ENCODE data around the gene LARGE1. TPM values are rescaled to one million over a fixed set of nuclear protein-coding genes. Genes with fewer than 3 reads are reported as not detected.

The LARGE1 gene
- total and polyA plus RNA-seq, 2 donors (not counting 1 experiment from before 2014, with no cell fraction given) = 14.1 to 19.2 TPM

DNA sequence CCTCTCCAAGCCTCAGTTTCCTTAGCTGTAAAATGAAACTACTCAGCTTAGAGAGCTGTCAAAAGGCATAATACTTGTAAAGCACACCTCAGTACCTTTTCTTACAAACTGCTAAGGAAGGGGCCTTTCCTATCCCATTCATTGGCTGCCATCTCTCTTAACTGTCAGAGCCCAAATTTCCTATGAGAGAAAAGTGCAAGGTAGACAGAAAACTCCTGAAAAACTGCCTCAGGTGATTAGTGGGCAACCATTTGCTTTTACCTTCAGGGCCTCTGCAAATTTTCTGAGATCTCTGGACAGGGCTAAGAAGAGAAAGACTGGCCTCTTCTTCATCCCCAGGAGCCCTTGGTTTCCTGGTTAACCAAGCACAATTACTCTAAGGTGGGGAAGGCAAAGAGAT lies 13.8 kb downstream of the LARGE1 start:
- no peak overlapping the region for H2AFZ ChIP-seq (ENCODE audit: low read length)
- no peaks in the 10 kb centered on the region for H3K4me1 ChIP-seq (ENCODE audit: control insufficient read depth, extremely low read depth, insufficient read depth, low read length)
- H3K9me3 ChIP-seq (ENCODE audit: control insufficient read depth, insufficient read depth, low read depth, low read length) = no peaks in the 10 kb centered on the region
- H4K20me1 ChIP-seq (ENCODE audit: control insufficient read depth, extremely low read depth, insufficient read depth, low read length) = no peaks in the 10 kb centered on the region
- no peak for DNase-seq (ENCODE audit: low read depth in 2 of 2)
- TF ChIP-seq EZH2 (IDR thresholded peaks at IDR 0.05; ENCODE audit: low read length, missing control alignments) (no peak), CTCF (conservative IDR thresholded peaks at IDR 0.05 in 1 of 2, IDR thresholded peaks at IDR 0.05 in 1 of 2; ENCODE audit: low read depth in 1 of 2, low read length in 2 of 2) (no peak)
- no peak overlapping the region for H3K4me3 ChIP-seq (replicated peaks in 1 of 4; ENCODE audit: control extremely low read depth in 1 of 4, insufficient read depth in 1 of 4, low read depth in 3 of 4, low read length in 4 of 4)
- H3K27me3 ChIP-seq (ENCODE audit: control insufficient read depth, insufficient read depth, low read length) = no peaks in the 10 kb centered on the region
- no peak overlapping the region for H3K27ac ChIP-seq (ENCODE audit: insufficient read depth, low read length)
- no peak overlapping the region for H3K9ac ChIP-seq (ENCODE audit: insufficient read depth, low read length)
- no peak overlapping the region for H3K4me2 ChIP-seq (ENCODE audit: extremely low read depth, insufficient read depth, low read length)
- H3K79me2 ChIP-seq (ENCODE audit: control insufficient read depth, insufficient read depth, low read length) = no peaks in the 10 kb centered on the region
- no peaks in the 10 kb centered on the region for H3K36me3 ChIP-seq (ENCODE audit: control insufficient read depth, insufficient read depth, low read length)

DNA sequence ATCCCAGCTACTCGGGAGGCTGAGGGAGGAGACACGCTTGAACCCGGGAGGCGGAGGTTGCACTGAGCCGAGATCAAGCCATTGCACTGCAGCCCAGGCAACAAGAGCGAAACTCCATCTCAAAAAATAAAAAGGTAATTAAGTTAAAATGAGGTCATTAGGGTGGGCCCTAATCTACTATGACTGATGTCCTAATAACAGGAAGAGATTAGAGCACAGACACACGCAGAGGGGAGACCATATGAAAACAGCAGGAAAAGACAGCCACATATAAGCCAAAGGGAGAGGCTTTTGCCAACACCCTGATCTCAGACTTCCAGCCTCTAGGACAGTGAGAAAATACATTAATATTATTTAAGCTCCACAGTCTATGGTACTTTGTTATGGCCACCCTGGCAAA lies 17.3 kb downstream of the LARGE1 start:
- H3K79me2 ChIP-seq (ENCODE audit: control insufficient read depth, insufficient read depth, low read length) = no peaks in the 10 kb centered on the region
- no peak overlapping the region for H3K4me2 ChIP-seq (ENCODE audit: extremely low read depth, insufficient read depth, low read length)

GRCh38 chr22:33902073-33902472 lies 18.2 kb downstream of the LARGE1 start:
- H3K4me1 ChIP-seq (ENCODE audit: control insufficient read depth, extremely low read depth, insufficient read depth, low read length) = no peaks in the 10 kb centered on the region
- H3K36me3 ChIP-seq (ENCODE audit: control insufficient read depth, insufficient read depth, low read length) = no peaks in the 10 kb centered on the region
- DNase-seq (ENCODE audit: low read depth in 2 of 2) = no peak
- H3K9me3 ChIP-seq (ENCODE audit: control insufficient read depth, insufficient read depth, low read depth, low read length) = no peaks in the 10 kb centered on the region
- H3K4me2 ChIP-seq (ENCODE audit: extremely low read depth, insufficient read depth, low read length) = no peak overlapping the region
- no peaks in the 10 kb centered on the region for H3K79me2 ChIP-seq (ENCODE audit: control insufficient read depth, insufficient read depth, low read length)
- no peaks in the 10 kb centered on the region for H4K20me1 ChIP-seq (ENCODE audit: control insufficient read depth, extremely low read depth, insufficient read depth, low read length)
- no peak for TF ChIP-seq CTCF (conservative IDR thresholded peaks at IDR 0.05 in 1 of 2, IDR thresholded peaks at IDR 0.05 in 1 of 2; ENCODE audit: low read depth in 1 of 2, low read length in 2 of 2)
- no peak for TF ChIP-seq EZH2 (IDR thresholded peaks at IDR 0.05; ENCODE audit: low read length, missing control alignments)
- H3K4me3 ChIP-seq (replicated peaks in 1 of 4; ENCODE audit: control extremely low read depth in 1 of 4, insufficient read depth in 1 of 4, low read depth in 3 of 4, low read length in 4 of 4) = no peak overlapping the region
- H2AFZ ChIP-seq (ENCODE audit: low read length) = no peak overlapping the region
- no peak overlapping the region for H3K9ac ChIP-seq (ENCODE audit: insufficient read depth, low read length)
- H3K27ac ChIP-seq (ENCODE audit: insufficient read depth, low read length) = no peak overlapping the region
- H3K27me3 ChIP-seq (ENCODE audit: control insufficient read depth, insufficient read depth, low read length) = no peaks in the 10 kb centered on the region

More for the DNA sequence above, 17.3 kb downstream of the LARGE1 start:
- Histone ChIP-seq H3K27me3 (ENCODE audit: control insufficient read depth, insufficient read depth, low read length) (no peaks in the 10 kb centered on the region), H3K4me1 (ENCODE audit: control insufficient read depth, extremely low read depth, insufficient read depth, low read length) (no peaks in the 10 kb centered on the region), H3K36me3 (ENCODE audit: control insufficient read depth, insufficient read depth, low read length) (no peaks in the 10 kb centered on the region), H4K20me1 (ENCODE audit: control insufficient read depth, extremely low read depth, insufficient read depth, low read length) (no peaks in the 10 kb centered on the region), H3K9me3 (ENCODE audit: control insufficient read depth, insufficient read depth, low read depth, low read length) (no peaks in the 10 kb centered on the region), H3K4me3 (replicated peaks in 1 of 4; ENCODE audit: control extremely low read depth in 1 of 4, insufficient read depth in 1 of 4, low read depth in 3 of 4, low read length in 4 of 4) (no peak overlapping the region), H3K9ac (ENCODE audit: insufficient read depth, low read length) (no peak overlapping the region), H3K27ac (ENCODE audit: insufficient read depth, low read length) (no peak overlapping the region), H2AFZ (ENCODE audit: low read length) (no peak overlapping the region)
- no peak for TF ChIP-seq CTCF (conservative IDR thresholded peaks at IDR 0.05 in 1 of 2, IDR thresholded peaks at IDR 0.05 in 1 of 2; ENCODE audit: low read depth in 1 of 2, low read length in 2 of 2)
- no peak for TF ChIP-seq EZH2 (IDR thresholded peaks at IDR 0.05; ENCODE audit: low read length, missing control alignments)
- no peak for DNase-seq (ENCODE audit: low read depth in 2 of 2)

Measured in fibroblast of lung (primary cell).